Fibroblast of lung (primary cell): Measurements from ENCODE around the gene HP1BP3.

Experiments
- EZH2 ChIP-seq: IDR thresholded peaks from 2 replicates; pipeline ENCODE4 v1.5.1; 2012; ENCODE audit warnings: low read length, control low read depth, mild to moderate bottlenecking; ENCODE audit errors: missing control alignments
- TF ChIP-seq, protein P1 (sequence below), 2 donors: IDR thresholded peaks in 1 of 2; conservative IDR thresholded peaks in 1 of 2; 1 replicate in 1 of 2; 2 replicates in 1 of 2; pipeline ENCODE4 v1.5.1; 2011 to 2012; ENCODE audit warnings: low read length in 2 of 2, control low read depth in 1 of 2, inconsistent platforms in 1 of 2, low read depth in 1 of 2, mild to moderate bottlenecking in 1 of 2

DNA sequence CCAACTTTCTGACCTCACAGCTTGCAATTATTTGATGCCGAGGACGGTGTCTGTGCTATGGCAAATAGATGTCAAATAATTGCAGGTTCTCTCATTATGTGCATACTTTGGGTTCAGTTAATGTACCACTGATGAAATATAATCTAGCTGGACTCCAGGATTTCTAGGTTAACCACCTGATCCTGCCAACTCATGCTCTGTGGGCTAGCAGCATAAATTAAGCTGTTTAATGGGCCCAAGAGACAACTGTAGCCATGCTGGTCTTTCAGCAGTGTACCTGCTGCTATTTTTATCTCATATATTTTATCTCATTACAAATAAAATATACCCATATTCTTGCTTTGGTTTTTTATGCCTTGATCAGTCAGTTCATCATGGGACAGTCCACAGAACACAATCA lies 43.3 kb upstream of the HP1BP3 start:
- TF ChIP-seq, protein P1, sequence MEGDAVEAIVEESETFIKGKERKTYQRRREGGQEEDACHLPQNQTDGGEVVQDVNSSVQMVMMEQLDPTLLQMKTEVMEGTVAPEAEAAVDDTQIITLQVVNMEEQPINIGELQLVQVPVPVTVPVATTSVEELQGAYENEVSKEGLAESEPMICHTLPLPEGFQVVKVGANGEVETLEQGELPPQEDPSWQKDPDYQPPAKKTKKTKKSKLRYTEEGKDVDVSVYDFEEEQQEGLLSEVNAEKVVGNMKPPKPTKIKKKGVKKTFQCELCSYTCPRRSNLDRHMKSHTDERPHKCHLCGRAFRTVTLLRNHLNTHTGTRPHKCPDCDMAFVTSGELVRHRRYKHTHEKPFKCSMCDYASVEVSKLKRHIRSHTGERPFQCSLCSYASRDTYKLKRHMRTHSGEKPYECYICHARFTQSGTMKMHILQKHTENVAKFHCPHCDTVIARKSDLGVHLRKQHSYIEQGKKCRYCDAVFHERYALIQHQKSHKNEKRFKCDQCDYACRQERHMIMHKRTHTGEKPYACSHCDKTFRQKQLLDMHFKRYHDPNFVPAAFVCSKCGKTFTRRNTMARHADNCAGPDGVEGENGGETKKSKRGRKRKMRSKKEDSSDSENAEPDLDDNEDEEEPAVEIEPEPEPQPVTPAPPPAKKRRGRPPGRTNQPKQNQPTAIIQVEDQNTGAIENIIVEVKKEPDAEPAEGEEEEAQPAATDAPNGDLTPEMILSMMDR (conservative IDR thresholded peaks at IDR 0.05 in 1 of 2, IDR thresholded peaks at IDR 0.05 in 1 of 2; ENCODE audit: low read depth in 1 of 2, low read length in 2 of 2): no peak
- TF ChIP-seq EZH2: no peak
